HUES48 (cell line): ENCODE data around the gene CGB8.
"Not testable (repeated sequence)": the region's sequence is repeated elsewhere in the genome, so short reads cannot be mapped to it uniquely, and the experiment has no call there.

Experiments
- H3K27ac ChIP-seq: one replicate; pipeline ENCODE4 v1.7.0; 2013; ENCODE audit warnings: low read depth, low read length, inconsistent platforms
- H3K27me3 ChIP-seq: 2 replicates; pipeline ENCODE4 v1.6.1; 2013; ENCODE audit warnings: mild to moderate bottlenecking, low read length; ENCODE audit not compliant: control insufficient read depth, insufficient read depth
- H3K36me3 ChIP-seq: 2 replicates; pipeline ENCODE4 v1.6.1; 2013; ENCODE audit warnings: low read length; ENCODE audit not compliant: control insufficient read depth, insufficient read depth
- H3K4me1 ChIP-seq: 2 replicates; pipeline ENCODE4 v1.6.1; 2013; ENCODE audit warnings: mild to moderate bottlenecking, low read length; ENCODE audit not compliant: control insufficient read depth, insufficient read depth
- H3K4me3 ChIP-seq: 2 replicates; pipeline ENCODE4 v1.5.1; 2013; ENCODE audit warnings: mild to moderate bottlenecking, low read depth, low read length
- H3K9ac ChIP-seq: 2 replicates; pipeline ENCODE4 v1.6.1; 2013; ENCODE audit warnings: mild to moderate bottlenecking, low read depth, low read length, moderate library complexity
- H3K9me3 ChIP-seq: 2 replicates; pipeline ENCODE4 v1.6.1; 2013; ENCODE audit warnings: low read length; ENCODE audit not compliant: control insufficient read depth, insufficient read depth

Gene CGB8

GRCh38 chr19:49025599-49025998 is 23.3 kb downstream of the CGB8 start:
- H3K27ac ChIP-seq, H3K36me3 ChIP-seq, H3K4me3 ChIP-seq, H3K27me3 ChIP-seq, H3K4me1 ChIP-seq, H3K9me3 ChIP-seq, H3K9ac ChIP-seq: not testable (repeated sequence)

DNA sequence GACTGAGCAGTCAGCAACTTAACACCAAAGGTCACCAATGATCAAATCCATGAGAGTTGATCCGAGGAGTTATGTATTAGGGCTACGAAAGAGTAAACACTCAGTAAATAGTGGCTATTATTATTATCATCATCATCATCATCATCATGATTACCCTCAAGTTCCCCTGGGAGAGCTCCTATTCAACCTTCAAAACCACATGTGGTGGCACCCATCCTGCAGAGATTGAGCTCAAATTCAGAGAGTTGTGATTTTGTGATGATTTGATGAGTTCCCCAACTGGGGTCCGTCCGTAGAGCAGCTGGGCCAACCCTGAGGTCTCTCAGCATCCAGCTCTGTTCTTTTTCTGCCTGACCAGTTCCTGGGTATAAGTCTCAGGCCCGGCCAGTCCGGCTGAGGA is 23.8 kb downstream of the CGB8 start:
- not testable (repeated sequence) for H3K36me3 ChIP-seq, H3K9me3 ChIP-seq, H3K9ac ChIP-seq, H3K4me3 ChIP-seq, H3K4me1 ChIP-seq, H3K27ac ChIP-seq
- peaks cover 12% of the 10 kb centered on the region for H3K27me3 ChIP-seq

DNA sequence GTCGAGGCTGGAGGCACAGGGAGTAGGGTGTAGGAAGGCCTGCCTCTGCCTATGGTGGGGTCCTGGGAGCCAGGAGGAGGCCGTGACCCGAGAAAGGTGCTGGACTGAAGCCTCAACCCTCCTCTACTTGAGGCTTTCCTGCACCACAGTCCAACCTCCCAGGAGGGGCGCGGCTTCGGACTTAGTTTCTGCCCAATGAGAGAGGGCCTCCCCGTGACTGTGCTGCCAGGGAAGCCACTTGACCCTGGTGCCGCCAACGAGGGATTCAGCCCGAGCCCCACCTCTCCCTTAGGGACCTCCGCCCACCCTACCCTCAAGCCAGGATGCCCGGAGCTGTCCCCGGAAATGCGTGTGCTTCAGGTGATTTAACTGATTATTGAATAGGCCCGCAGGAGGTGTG is 24.7 kb downstream of the CGB8 start, which contains the start of gene CGB3:
Gene CGB3 (minus strand): TSS at position 101 of the 400 bp plus-strand sequence. CDS start 362 bp downstream, outside the sequence.
- H3K27me3 ChIP-seq, result peaks cover 12% of the 10 kb centered on the region
- not testable (repeated sequence) for H3K9ac ChIP-seq, H3K9me3 ChIP-seq, H3K27ac ChIP-seq, H3K36me3 ChIP-seq, H3K4me1 ChIP-seq, H3K4me3 ChIP-seq

GRCh38 chr19:49022116-49022515 is 26.8 kb downstream of the CGB8 start:
- Histone ChIP-seq H3K9me3 (no peaks in the 10 kb centered on the region), H3K9ac (no peak overlapping the region), H3K27me3 (peaks cover 26% of the 10 kb centered on the region), H3K36me3 (no peaks in the 10 kb centered on the region), H3K4me1 (peaks cover 16% of the 10 kb centered on the region), H3K27ac (no peak overlapping the region), H3K4me3 (no peak overlapping the region)

GRCh38 chr19:49020931-49021895 is 27.7 kb downstream of the CGB8 start:
- Histone ChIP-seq H3K27ac (no peak overlapping the region), H3K4me1 (peaks cover 16% of the 10 kb centered on the region), H3K9me3 (no peaks in the 10 kb centered on the region), H3K4me3 (no peak overlapping the region), H3K9ac (no peak overlapping the region), H3K36me3 (peaks cover under 1% of the 10 kb centered on the region; the same call in 1 of the 2 replicates), H3K27me3 (peaks cover 26% of the 10 kb centered on the region)

DNA sequence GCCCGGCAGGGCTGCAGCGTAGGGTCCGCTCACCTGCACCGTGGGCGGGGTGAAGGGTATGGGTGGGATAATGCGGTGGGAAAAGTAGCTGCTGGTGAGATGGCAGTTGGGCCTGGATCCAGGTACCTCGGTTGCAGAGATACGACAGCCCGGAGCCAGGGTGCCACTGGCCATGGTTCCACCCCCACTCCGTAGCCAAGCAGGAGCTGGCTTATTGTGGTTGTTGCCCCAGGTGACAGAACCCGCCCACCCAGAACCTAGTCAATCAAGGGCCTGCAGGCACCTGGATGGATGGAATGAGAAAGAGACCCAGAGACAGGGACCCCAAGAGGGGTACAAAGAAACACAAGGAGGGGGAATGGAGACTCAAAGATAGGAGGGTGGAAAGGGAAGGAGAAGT is 28.6 kb downstream of the CGB8 start:
- H3K9me3 ChIP-seq, result no peaks in the 10 kb centered on the region
- peaks cover 9% of the 10 kb centered on the region for H3K36me3 ChIP-seq
- H3K27ac ChIP-seq, result no peak overlapping the region
- H3K4me3 ChIP-seq, result no peak overlapping the region
- peaks cover 26% of the 10 kb centered on the region for H3K27me3 ChIP-seq
- H3K4me1 ChIP-seq, result peaks cover 16% of the 10 kb centered on the region
- no peak overlapping the region for H3K9ac ChIP-seq

GRCh38 chr19:49019242-49019932 is 29.5 kb downstream of the CGB8 start:
- Histone ChIP-seq H3K9ac (no peak overlapping the region), H3K36me3 (peaks cover 19% of the 10 kb centered on the region), H3K4me1 (peaks cover 16% of the 10 kb centered on the region), H3K4me3 (peak overlapping the region; percentile 26; the same call in 1 of the 2 replicates), H3K27ac (no peak overlapping the region), H3K9me3 (no peaks in the 10 kb centered on the region), H3K27me3 (peaks cover 26% of the 10 kb centered on the region)

DNA sequence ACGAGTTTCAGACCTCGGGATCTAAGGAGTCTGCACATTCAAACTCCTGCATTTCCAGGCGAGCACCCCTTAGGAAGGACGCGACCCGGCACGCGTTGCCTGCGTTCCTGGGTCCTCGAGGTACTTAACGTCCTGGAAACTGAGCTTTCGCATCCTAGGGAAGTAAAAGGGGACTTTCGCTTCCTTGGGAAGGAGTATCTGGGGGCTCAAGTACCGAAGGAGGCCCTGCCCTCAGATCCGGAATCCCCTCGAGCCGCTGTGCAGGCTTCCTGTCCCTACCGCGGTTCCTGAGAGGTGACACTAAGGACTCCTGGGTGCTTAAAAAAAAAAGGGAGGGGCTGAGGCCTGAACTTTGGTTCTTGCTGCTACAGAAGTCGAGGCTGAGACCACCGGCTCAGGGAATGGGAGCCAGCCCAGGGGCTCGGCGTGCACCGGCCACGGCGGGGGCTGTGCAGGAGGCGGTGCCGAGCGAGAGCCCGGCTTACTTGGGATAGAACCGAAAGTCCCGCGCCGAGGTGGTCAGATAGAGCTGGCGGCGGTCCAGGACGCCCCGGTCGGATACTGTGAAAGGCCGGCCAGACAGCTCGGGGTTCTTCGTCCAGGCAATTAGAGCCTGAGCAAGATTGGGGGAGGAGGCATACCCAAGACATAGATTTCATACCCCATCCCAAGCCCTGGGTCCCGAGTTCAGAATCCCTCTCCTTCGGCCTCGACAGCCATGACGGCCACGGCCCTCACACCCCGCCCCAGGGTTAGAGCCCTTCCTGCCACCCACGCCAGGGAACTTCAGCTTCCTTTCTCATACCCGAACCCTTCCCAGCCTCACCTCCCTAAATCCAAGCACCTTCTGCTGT is 30.3 kb downstream of the CGB8 start:
- Histone ChIP-seq H3K4me1 (peaks cover 16% of the 10 kb centered on the region), H3K36me3 (peaks cover 25% of the 10 kb centered on the region), H3K9ac (0 out of 2 replicates have a peak overlapping the region, but pooled peaks have one; percentile 17), H3K4me3 (peak overlapping the region; percentile 58), H3K27me3 (peaks cover 26% of the 10 kb centered on the region)
- H3K27ac ChIP-seq, H3K9me3 ChIP-seq: not testable (repeated sequence)

- peaks cover 16% of the 10 kb centered on the region for H3K4me1 ChIP-seq
- 0 out of 2 replicates have a peak overlapping the region, but pooled peaks have one; percentile 17 for H3K9ac ChIP-seq
- H3K27me3 ChIP-seq, result peaks cover 26% of the 10 kb centered on the region
- peak overlapping the region; percentile 58 for H3K4me3 ChIP-seq
- H3K27ac ChIP-seq, result no peak overlapping the region
- H3K9me3 ChIP-seq, result no peaks in the 10 kb centered on the region
- H3K36me3 ChIP-seq, result peaks cover 28% of the 10 kb centered on the region
Measured at GRCh38 chr19:49017666-49018351, 31.1 kb downstream of the CGB8 start.

DNA sequence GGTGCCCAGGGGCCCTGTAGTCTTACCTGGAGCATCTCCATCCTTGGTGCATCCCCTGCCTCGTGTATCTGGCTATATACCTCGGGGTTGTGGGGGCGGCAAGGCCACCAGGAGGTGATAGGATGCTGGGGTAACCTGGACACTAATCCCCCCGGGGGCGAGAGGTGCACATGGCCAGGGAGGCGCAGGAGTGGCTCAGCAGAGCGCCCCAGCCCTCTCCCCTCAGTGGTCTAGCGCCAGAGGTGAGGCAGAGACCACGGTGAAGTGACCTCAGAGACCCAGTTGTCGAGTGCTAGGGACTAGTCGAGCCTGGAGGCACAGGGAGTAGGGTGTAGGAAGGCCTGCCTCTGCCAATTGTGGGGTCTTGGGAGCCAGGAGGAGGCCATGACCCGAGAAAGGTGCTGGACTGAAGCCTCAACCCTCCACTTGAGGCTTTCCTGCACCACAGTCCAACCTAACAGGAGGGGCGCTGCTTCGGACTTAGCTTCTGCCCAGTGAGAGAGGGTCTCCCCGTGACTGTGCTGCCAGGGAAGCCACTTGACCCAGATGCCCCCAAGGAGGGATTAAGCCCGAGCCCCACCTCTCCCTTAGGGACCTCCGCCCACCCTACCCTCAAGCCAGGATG is 31.8 kb downstream of the CGB8 start, which contains the start of gene LHB:
Gene LHB (minus strand): TSS at position 51 of the 625 bp plus-strand sequence. CDS start 10 bp downstream, at position 41.
- H3K36me3 ChIP-seq, result peaks cover 33% of the 10 kb centered on the region
- H3K9ac ChIP-seq, result 0 out of 2 replicates have a peak within 1 kb of the TSS, but pooled peaks have one; percentile 17
- H3K4me3 ChIP-seq, result peak within 1 kb of the TSS; percentile 58

More for the DNA sequence above, 31.8 kb downstream of the CGB8 start, which contains the start of gene LHB:
- Histone ChIP-seq H3K27me3 (peaks cover 26% of the 10 kb centered on the region), H3K9me3 (no peaks in the 10 kb centered on the region), H3K4me1 (peaks cover 16% of the 10 kb centered on the region), H3K27ac (no peak within 1 kb of the TSS)
